RWPE2 (cell line): ENCODE data around the gene VILL.

Source experiments
- ATAC-seq: fragments of 200-7000 bp; cut with Tn5 transposase; 3 replicates; pipeline ENCODE4 v1.9.1; 2021; ENCODE audit warnings: low read depth
- DNase-seq: peaks from one replicate; pipeline ENCODE4 v3.0.0-alpha.2; 2020; ENCODE audit warnings: low spot score
- H3K27ac ChIP-seq: fragments of 450-650 bp; 2 replicates; pipeline ENCODE4 v1.5.1; 2017; ENCODE audit warnings: mild to moderate bottlenecking; ENCODE audit not compliant: poor library complexity, severe bottlenecking
- H3K27me3 ChIP-seq: fragments of 250-450 bp; sonication (Bioruptor Pico); 2 replicates; pipeline ENCODE4 v1.5.1; 2021; ENCODE audit warnings: mild to moderate bottlenecking, moderate library complexity; ENCODE audit not compliant: insufficient read depth, poor library complexity, severe bottlenecking
- H3K36me3 ChIP-seq: fragments of 250-450 bp; sonication (Bioruptor Pico); 2 replicates; pipeline ENCODE4 v1.5.1; 2020; ENCODE audit warnings: low read depth, mild to moderate bottlenecking, moderate library complexity
- H3K4me1 ChIP-seq: fragments of 250-450 bp; sonication (Bioruptor Pico); 2 replicates; pipeline ENCODE4 v1.5.1; 2021; ENCODE audit warnings: mild to moderate bottlenecking, moderate library complexity; ENCODE audit not compliant: insufficient read depth, poor library complexity, severe bottlenecking
- H3K4me3 ChIP-seq: fragments of 250-450 bp; sonication (Bioruptor Pico); 2 replicates; pipeline ENCODE4 v1.5.1; 2021; ENCODE audit warnings: mild to moderate bottlenecking, moderate library complexity; ENCODE audit not compliant: severe bottlenecking
- H3K9me3 ChIP-seq: fragments of 250-450 bp; sonication (Bioruptor Pico); 2 replicates; pipeline ENCODE4 v1.5.1; 2021; ENCODE audit warnings: mild to moderate bottlenecking, moderate library complexity; ENCODE audit not compliant: severe bottlenecking
- CTCF ChIP-seq: fragments of 450-650 bp; IDR thresholded peaks from one replicate; pipeline ENCODE4 v1.5.1; 2017; ENCODE audit warnings: mild to moderate bottlenecking, moderate library complexity; ENCODE audit not compliant: poor library complexity, severe bottlenecking

VILL gene

GRCh38 chr3:38003817-38004414 is 13.3 kb downstream of the VILL start:
- no peaks in the 10 kb centered on the region for H3K9me3 ChIP-seq
- no peaks in the 10 kb centered on the region for H3K27me3 ChIP-seq
- no peak for TF ChIP-seq CTCF
- peak; percentile 1; the same call in 2 of the 3 replicates for ATAC-seq
- H3K4me1 ChIP-seq = no peaks in the 10 kb centered on the region
- H3K27ac ChIP-seq = no peak overlapping the region
- H3K4me3 ChIP-seq = no peak overlapping the region
- no peak for DNase-seq
- H3K36me3 ChIP-seq = no peaks in the 10 kb centered on the region

GRCh38 chr3:38004415-38005075 is 14.0 kb downstream of the VILL start:
- DNase-seq = no peak
- ATAC-seq = peak; percentile 74

GRCh38 chr3:38005076-38006020 is 14.8 kb downstream of the VILL start:
- ATAC-seq (no peak), DNase-seq (no peak)
- H3K27ac ChIP-seq = no peak overlapping the region
- no peak for TF ChIP-seq CTCF
- H3K4me1 ChIP-seq = no peaks in the 10 kb centered on the region
- H3K27me3 ChIP-seq = no peaks in the 10 kb centered on the region
- H3K36me3 ChIP-seq = no peaks in the 10 kb centered on the region
- no peaks in the 10 kb centered on the region for H3K9me3 ChIP-seq
- no peak overlapping the region for H3K4me3 ChIP-seq

More at GRCh38 chr3:38004415-38005075, 14.0 kb downstream of the VILL start:
- TF ChIP-seq CTCF = peak; percentile 75
- Histone ChIP-seq H3K4me1 (no peaks in the 10 kb centered on the region), H3K9me3 (no peaks in the 10 kb centered on the region), H3K27ac (no peak overlapping the region), H3K4me3 (no peak overlapping the region), H3K27me3 (no peaks in the 10 kb centered on the region), H3K36me3 (no peaks in the 10 kb centered on the region)

GRCh38 chr3:38006031-38006430 is 15.4 kb downstream of the VILL start:
- ATAC-seq (no peak), DNase-seq (no peak)
- no peak overlapping the region for H3K27ac ChIP-seq
- no peaks in the 10 kb centered on the region for H3K36me3 ChIP-seq
- TF ChIP-seq CTCF = no peak
- H3K4me3 ChIP-seq = no peak overlapping the region
- no peaks in the 10 kb centered on the region for H3K4me1 ChIP-seq
- no peaks in the 10 kb centered on the region for H3K9me3 ChIP-seq
- H3K27me3 ChIP-seq = no peaks in the 10 kb centered on the region
